ENCODE data around the gene NUP214.

Gene NUP214

DNA sequence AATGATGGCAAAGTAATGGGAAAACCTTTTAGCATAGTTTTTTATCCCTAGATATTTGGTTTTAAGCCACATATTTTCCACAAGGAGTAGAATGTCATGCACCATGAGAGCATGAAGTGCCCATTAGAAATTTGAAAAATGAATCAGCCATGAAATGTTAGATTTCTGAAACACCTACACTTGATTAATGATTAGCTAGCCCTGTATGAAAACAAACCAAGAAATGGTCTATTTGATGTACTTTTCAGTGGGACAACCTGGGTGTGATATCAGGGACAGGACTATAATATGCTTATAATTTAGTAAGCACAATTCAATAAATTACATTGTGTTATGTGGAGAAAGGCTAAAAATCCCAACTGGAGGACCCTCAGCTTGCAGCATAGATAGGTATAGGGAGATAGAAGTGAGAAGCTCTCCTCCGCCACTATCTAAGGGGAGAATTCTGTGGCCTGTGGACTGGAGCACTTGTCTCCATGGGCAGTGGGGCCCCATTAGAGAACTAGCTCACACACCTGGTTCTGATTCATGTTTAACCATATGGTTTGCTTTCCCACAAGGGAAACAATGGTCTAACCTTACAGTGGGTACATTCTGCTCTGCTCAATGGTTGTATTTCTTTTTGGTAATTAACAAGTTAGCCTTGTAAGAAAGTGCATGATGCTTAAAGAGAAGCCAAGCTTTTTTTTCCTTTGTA is 35.2 kb downstream of the NUP214 start:
- Mint-ChIP-seq H3K27ac (no peak overlapping the region), H3K36me3 (peaks cover 18% of the 10 kb centered on the region), H3K4me3 (no peak overlapping the region), H3K27me3 (no peaks in the 10 kb centered on the region), H3K9me3 (no peaks in the 10 kb centered on the region), H3K4me1 (peaks cover 5% of the 10 kb centered on the region)

GRCh38 chr9:131161585-131161984 is 36.2 kb downstream of the NUP214 start:
- H3K36me3 Mint-ChIP-seq, result peaks cover 22% of the 10 kb centered on the region
- no peak overlapping the region for H3K4me3 Mint-ChIP-seq
- peaks cover 4% of the 10 kb centered on the region for H3K4me1 Mint-ChIP-seq
- H3K27me3 Mint-ChIP-seq, result no peaks in the 10 kb centered on the region
- no peak overlapping the region for H3K27ac Mint-ChIP-seq
- no peaks in the 10 kb centered on the region for H3K9me3 Mint-ChIP-seq

GRCh38 chr9:131162886-131163285 is 37.5 kb downstream of the NUP214 start:
- no peak overlapping the region for H3K27ac Mint-ChIP-seq
- H3K4me1 Mint-ChIP-seq, result peaks cover 15% of the 10 kb centered on the region
- H3K36me3 Mint-ChIP-seq, result peaks cover 20% of the 10 kb centered on the region
- no peak overlapping the region for H3K4me3 Mint-ChIP-seq
- no peaks in the 10 kb centered on the region for H3K9me3 Mint-ChIP-seq
- no peaks in the 10 kb centered on the region for H3K27me3 Mint-ChIP-seq

GRCh38 chr9:131165523-131165922 is 40.1 kb downstream of the NUP214 start:
- H3K4me3 Mint-ChIP-seq, result no peak overlapping the region
- peaks cover 16% of the 10 kb centered on the region for H3K4me1 Mint-ChIP-seq
- no peaks in the 10 kb centered on the region for H3K9me3 Mint-ChIP-seq
- peaks cover 23% of the 10 kb centered on the region for H3K36me3 Mint-ChIP-seq
- no peaks in the 10 kb centered on the region for H3K27me3 Mint-ChIP-seq
- no peak overlapping the region for H3K27ac Mint-ChIP-seq

DNA sequence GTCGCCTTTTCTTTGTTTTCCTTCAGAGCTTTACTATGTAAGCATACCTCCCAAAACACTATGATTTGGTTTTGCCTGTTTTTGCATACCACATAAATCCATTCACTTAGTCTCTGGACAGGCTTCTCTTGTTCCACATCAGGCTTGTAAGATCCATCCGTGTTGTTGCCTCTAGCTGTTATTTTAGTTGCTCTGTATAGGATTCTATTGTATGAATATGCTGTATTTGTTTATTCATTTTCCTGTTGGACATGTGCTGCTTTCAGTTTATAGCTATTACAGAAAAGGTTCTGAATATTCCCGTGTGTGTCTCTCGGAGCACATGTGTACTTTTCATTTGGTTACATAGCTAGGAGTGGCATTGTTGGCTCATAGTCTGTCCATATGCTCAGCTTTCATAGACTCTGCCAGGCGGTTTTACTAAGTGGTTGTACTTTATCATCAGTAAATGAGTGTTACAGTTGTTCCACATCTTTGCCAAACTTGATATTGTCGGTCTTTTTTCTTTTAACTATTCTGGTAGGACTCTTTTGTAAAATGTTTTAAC is 41.8 kb downstream of the NUP214 start:
- Mint-ChIP-seq H3K36me3 (peaks cover 28% of the 10 kb centered on the region), H3K4me3 (no peak overlapping the region), H3K4me1 (peaks cover 16% of the 10 kb centered on the region), H3K27me3 (no peaks in the 10 kb centered on the region), H3K9me3 (no peaks in the 10 kb centered on the region), H3K27ac (no peak overlapping the region)

DNA sequence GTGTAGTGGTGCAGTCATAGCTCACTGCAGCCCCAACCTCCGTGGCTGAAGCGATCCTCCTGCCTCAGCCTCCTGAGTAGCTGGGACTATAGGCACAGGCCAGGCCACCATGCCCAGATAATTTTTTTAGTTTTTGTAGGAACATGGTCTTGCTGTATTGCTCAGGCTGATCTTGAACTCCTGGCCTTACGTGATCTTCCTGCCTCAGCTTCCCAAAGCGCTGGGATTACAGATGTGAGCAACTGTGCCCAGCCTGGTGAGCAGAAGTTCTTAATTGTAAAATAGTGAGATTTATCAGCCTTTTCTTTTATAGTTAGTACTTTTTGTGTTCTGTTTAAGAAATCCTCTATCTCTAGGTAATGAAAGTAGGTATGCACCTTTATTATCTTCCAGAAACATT is 42.5 kb downstream of the NUP214 start:
- H3K4me3 Mint-ChIP-seq, result no peak overlapping the region
- peaks cover 26% of the 10 kb centered on the region for H3K36me3 Mint-ChIP-seq
- H3K9me3 Mint-ChIP-seq, result no peaks in the 10 kb centered on the region
- H3K27me3 Mint-ChIP-seq, result no peaks in the 10 kb centered on the region
- H3K4me1 Mint-ChIP-seq, result peaks cover 16% of the 10 kb centered on the region
- H3K27ac Mint-ChIP-seq, result no peak overlapping the region

- peaks cover 19% of the 10 kb centered on the region for H3K36me3 Mint-ChIP-seq
- H3K4me1 Mint-ChIP-seq, result peaks cover 16% of the 10 kb centered on the region
- H3K4me3 Mint-ChIP-seq, result no peak overlapping the region
- H3K27ac Mint-ChIP-seq, result no peak overlapping the region
- no peaks in the 10 kb centered on the region for H3K27me3 Mint-ChIP-seq
- no peaks in the 10 kb centered on the region for H3K9me3 Mint-ChIP-seq
Observed at GRCh38 chr9:131169563-131170240, 44.3 kb downstream of the NUP214 start.

- Mint-ChIP-seq H3K4me3 (no peak overlapping the region), H3K27ac (no peak overlapping the region), H3K27me3 (no peaks in the 10 kb centered on the region), H3K4me1 (peaks cover 8% of the 10 kb centered on the region), H3K36me3 (peaks cover 15% of the 10 kb centered on the region), H3K9me3 (no peaks in the 10 kb centered on the region)
Observed at GRCh38 chr9:131173995-131174394, 48.6 kb downstream of the NUP214 start.

DNA sequence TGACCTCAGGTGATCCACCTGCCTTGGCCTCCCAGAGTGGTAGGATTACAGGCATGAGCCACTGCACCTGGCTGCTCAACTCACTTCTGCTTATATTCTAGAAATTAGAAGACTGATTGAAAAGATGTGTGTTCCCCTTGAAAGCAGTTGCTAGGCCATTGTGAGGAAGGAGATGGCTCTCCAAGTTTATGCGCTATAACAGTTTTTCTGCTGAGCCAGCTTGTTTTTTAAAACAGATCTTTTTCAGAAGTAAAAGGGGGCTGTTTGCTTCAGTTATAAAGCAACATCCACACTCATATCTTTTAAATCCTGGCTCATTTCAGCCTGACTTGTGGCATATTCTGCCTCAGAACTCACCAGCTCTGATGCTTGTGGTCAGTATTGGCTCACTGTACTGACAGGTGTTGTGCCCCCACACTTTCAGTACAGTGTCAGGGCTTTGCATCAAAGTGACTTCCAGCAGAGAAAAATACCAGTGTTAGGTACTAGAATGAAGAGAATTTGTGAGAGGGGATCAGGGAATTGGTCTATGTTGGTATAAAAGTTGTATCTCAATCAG is 49.4 kb downstream of the NUP214 start:
- H3K27me3 Mint-ChIP-seq, result no peaks in the 10 kb centered on the region
- no peaks in the 10 kb centered on the region for H3K9me3 Mint-ChIP-seq
- H3K27ac Mint-ChIP-seq, result no peak overlapping the region
- no peak overlapping the region for H3K4me3 Mint-ChIP-seq
- H3K4me1 Mint-ChIP-seq, result peaks cover 8% of the 10 kb centered on the region
- H3K36me3 Mint-ChIP-seq, result peaks cover 15% of the 10 kb centered on the region

DNA sequence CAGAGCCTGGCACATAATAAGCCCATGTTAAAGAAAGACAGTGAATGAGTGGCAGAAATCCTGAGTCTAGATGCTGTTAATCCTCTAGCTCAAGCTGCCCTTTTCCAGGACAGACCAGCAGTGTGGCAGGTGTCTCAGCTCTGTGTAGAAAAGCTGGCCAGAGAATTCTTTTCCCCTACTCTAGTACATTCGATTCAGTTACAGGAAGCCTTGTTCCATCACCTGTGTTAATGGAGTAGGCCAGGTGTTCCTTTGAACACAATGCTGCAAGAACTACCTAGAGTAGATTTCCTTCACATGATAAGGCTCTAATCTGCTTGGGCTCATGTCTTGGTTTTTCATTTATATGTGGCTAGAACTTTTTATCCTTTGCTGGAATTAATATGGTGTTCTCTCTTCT is 52.5 kb downstream of the NUP214 start:
- no peaks in the 10 kb centered on the region for H3K27me3 Mint-ChIP-seq
- H3K4me3 Mint-ChIP-seq, result no peak overlapping the region
- H3K36me3 Mint-ChIP-seq, result peaks cover 15% of the 10 kb centered on the region
- no peak overlapping the region for H3K27ac Mint-ChIP-seq
- no peaks in the 10 kb centered on the region for H3K9me3 Mint-ChIP-seq
- H3K4me1 Mint-ChIP-seq, result peaks cover 4% of the 10 kb centered on the region

DNA sequence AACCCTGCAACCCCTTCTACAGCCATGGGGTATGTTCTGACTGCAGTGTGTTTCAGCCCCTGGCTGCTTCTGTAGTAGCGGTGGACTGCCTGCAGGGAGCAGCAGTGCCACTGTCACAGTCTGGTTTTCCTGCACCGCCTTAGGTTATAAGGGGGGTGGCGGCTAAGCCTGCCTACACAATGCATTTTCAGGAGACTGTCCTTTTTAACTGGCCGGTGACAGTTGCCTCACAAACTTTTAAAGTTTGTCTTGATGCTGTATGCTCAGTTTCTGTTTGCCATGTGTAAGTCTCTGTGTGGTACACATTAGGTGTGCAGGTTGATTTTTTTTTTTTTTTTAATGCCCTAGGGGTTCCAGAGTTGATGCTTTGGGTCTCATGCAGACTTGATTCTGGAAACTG is 53.0 kb downstream of the NUP214 start:
- H3K27me3 Mint-ChIP-seq, result no peaks in the 10 kb centered on the region
- H3K36me3 Mint-ChIP-seq, result peaks cover 15% of the 10 kb centered on the region
- peaks cover 4% of the 10 kb centered on the region for H3K4me1 Mint-ChIP-seq
- no peaks in the 10 kb centered on the region for H3K9me3 Mint-ChIP-seq
- H3K4me3 Mint-ChIP-seq, result no peak overlapping the region
- H3K27ac Mint-ChIP-seq, result no peak overlapping the region

DNA sequence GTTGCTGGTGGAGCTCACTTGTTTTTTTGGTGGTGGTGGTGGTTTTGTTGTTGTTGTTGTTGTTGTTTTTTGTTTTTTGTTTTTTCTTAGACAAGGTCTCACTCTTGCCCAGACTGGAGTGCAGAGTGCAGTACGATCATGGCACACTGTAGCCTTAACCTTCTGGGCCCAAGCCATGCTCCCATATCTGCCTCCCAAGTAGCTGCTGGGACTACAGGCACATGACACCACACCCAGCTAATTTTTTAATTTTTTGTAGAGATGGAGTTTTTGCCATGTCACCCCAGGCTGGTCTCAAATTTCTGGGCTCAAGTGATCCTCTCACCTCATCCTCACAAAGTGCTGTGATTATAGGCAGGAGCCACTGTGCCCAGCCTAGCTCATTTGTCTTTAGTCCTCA is 53.5 kb downstream of the NUP214 start:
- Mint-ChIP-seq H3K9me3 (no peaks in the 10 kb centered on the region), H3K27me3 (no peaks in the 10 kb centered on the region), H3K4me1 (peaks cover 4% of the 10 kb centered on the region), H3K36me3 (peaks cover 15% of the 10 kb centered on the region), H3K4me3 (no peak overlapping the region), H3K27ac (no peak overlapping the region)

GRCh38 chr9:131179561-131180219 is 54.3 kb downstream of the NUP214 start:
- H3K27me3 Mint-ChIP-seq, result no peaks in the 10 kb centered on the region
- no peaks in the 10 kb centered on the region for H3K9me3 Mint-ChIP-seq
- H3K36me3 Mint-ChIP-seq, result peaks cover 15% of the 10 kb centered on the region
- no peak overlapping the region for H3K27ac Mint-ChIP-seq
- H3K4me1 Mint-ChIP-seq, result peaks cover 4% of the 10 kb centered on the region
- H3K4me3 Mint-ChIP-seq, result no peak overlapping the region

DNA sequence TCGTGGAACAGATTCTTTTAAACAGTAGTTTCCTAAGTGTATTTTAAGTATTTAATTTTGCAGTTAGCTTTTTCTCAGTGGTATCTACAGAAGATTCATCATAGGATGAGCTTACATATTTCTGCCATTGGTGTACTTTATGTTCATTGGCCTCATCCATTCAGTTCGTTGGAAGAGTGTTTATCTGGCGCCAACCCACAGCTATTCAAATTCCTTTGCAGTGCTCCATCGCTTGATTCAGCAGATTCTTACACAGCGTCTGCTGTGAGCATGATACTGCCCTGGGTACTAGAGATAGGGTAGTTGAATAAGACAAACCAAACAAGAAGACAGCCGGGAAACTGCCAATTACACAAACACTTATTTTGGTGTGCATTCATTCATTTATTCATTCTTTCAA is 55.1 kb downstream of the NUP214 start:
- no peaks in the 10 kb centered on the region for H3K27me3 Mint-ChIP-seq
- peaks cover 15% of the 10 kb centered on the region for H3K36me3 Mint-ChIP-seq
- no peaks in the 10 kb centered on the region for H3K9me3 Mint-ChIP-seq
- H3K4me3 Mint-ChIP-seq, result no peak overlapping the region
- no peak overlapping the region for H3K27ac Mint-ChIP-seq
- H3K4me1 Mint-ChIP-seq, result peaks cover 4% of the 10 kb centered on the region

DNA sequence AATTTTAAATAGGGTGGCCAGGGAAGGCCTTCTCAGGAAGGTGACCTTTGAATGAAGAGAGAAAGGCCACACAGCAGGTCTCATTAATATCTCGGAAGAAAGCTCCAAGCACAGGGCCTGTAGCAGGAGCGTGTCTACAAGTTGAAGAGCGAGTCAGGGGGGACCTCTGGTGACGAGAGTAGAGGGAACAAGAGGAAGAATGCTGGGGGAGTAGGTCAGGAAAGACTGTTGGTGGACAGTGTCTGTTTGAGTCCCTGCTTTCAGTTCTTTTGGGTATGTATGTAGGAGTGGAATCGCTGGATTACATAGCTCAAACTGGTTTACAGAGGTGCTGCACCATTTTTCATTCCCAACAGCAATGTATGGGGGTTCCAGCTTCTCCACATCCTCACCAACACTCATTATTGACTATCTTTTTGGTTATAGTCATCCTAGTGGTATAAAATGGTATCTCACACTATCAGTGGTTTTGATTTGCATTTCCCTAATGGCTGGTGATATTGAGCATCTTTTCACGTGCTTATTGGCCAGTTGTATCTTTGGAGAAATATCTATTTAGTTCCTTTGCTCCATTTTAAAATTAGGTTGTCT is 55.8 kb downstream of the NUP214 start:
- peaks cover 8% of the 10 kb centered on the region for H3K4me1 Mint-ChIP-seq
- no peaks in the 10 kb centered on the region for H3K27me3 Mint-ChIP-seq
- no peak overlapping the region for H3K4me3 Mint-ChIP-seq
- no peaks in the 10 kb centered on the region for H3K9me3 Mint-ChIP-seq
- H3K36me3 Mint-ChIP-seq, result peaks cover 16% of the 10 kb centered on the region
- H3K27ac Mint-ChIP-seq, result no peak overlapping the region

All from activated naive CD4-positive, alpha-beta T cell treated with anti-CD3 and anti-CD28 coated beads, Interleukin-2, amount 50 U/mL, for 24 hours (primary cell).